ENCODE data around the gene NFATC2. TPM values are rescaled to one million over a fixed set of nuclear protein-coding genes. Genes with fewer than 3 reads are reported as not detected.

Gene NFATC2
- total RNA-seq, 4 donors from 2014 or later, result 4.1 to 51.5 (median 8.7) TPM

DNA sequence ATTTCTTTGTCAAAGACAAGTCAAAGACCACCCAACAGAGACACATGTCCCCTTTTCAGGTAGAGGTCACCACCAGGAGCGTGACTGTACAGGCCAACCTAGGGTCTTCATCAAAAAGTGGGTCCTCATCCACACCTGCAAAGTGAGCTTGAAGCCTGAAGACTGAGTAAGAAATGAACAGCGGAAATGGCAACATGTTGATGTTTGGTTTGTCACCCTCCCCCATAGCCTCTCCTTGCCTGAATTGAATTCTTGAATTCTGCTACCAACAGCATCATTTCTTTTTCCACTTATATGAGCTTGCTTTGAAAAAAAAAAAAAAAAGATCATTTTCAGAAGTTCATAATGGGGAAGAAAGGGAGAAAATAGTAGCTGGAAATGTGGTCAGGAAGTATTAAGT is 104.4 kb downstream of the NFATC2 start:
- DNase-seq (ENCODE audit: low spot score) (no peak), ATAC-seq (ENCODE audit: low FRiP score) (no peak)
- TF ChIP-seq, protein P1, sequence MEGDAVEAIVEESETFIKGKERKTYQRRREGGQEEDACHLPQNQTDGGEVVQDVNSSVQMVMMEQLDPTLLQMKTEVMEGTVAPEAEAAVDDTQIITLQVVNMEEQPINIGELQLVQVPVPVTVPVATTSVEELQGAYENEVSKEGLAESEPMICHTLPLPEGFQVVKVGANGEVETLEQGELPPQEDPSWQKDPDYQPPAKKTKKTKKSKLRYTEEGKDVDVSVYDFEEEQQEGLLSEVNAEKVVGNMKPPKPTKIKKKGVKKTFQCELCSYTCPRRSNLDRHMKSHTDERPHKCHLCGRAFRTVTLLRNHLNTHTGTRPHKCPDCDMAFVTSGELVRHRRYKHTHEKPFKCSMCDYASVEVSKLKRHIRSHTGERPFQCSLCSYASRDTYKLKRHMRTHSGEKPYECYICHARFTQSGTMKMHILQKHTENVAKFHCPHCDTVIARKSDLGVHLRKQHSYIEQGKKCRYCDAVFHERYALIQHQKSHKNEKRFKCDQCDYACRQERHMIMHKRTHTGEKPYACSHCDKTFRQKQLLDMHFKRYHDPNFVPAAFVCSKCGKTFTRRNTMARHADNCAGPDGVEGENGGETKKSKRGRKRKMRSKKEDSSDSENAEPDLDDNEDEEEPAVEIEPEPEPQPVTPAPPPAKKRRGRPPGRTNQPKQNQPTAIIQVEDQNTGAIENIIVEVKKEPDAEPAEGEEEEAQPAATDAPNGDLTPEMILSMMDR (IDR thresholded peaks at IDR 0.05), result no peak

DNA sequence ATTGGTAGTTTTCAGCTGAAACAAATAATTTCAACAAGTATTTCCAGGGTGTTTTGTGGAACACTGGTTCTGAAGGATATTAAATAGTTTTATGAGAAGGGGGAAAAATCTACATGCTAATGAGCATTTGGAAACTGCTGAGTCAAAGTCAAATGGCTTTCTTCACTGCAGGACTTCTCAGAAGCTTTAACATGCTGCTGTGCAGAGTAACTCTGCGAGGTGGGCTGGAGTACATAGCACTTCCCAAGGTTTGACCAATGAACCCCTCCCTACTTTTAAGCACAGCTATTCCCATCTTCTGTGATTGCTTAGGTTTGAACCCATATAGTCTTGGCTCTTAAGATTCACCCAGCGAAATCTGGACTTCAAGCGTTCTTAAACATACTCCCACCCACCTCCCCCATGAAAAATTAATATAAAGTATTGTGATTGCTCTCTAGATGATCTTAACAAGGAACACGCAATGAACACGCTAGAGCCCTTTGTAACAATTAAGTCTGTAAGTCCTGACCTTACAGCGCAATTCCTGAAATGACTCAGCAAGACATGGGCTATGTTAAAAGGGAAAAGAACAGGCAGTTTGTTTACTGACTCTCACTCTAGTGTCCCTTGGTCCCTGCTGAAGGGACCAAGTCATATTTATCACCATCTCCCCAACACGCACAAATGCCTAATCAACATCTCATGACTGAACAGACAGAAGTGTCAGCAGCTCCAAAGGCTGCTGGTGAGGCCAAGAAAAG is 105.2 kb downstream of the NFATC2 start:
- no peak for ATAC-seq (ENCODE audit: low FRiP score)
- TF ChIP-seq, protein P1 (IDR thresholded peaks at IDR 0.05), result no peak

DNA sequence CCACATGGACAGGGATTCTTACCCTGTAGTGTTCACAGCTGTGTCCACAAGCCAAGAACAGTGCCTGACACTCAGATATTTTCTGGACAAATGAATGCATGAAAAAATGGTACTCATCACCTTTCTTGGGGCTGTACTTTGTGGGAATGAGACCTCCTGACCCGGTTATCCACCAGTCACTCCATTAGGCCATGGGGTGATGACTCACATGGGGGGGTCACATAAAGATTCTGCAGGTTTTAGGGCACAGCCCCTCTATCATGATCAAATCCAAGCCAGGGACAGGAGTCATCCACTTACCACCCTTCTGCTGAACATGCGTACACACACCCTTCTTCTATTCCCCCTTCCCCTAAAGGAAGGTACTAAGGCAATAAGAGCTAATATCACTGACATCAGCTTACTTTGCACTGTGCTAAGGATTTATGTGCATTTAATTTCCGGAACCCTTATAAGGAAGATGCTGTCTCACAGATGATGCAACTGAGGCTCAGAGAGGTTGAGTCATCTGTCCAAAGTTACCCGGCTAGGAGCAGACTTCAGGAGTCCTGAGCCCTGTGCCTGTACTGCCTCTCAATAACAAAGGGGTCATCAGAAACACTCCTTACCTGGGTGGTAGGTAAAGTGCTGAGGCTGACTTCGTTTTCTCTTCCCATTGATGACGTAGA is 107.8 kb downstream of the NFATC2 start:
- TF ChIP-seq, protein P1 (IDR thresholded peaks at IDR 0.05), result no peak
- DNase-seq (ENCODE audit: low spot score), result no peak
- ATAC-seq (ENCODE audit: low FRiP score), result peak; percentile 49

More for the DNA sequence above, 105.2 kb downstream of the NFATC2 start:
- no peak for DNase-seq (ENCODE audit: low spot score)

DNA sequence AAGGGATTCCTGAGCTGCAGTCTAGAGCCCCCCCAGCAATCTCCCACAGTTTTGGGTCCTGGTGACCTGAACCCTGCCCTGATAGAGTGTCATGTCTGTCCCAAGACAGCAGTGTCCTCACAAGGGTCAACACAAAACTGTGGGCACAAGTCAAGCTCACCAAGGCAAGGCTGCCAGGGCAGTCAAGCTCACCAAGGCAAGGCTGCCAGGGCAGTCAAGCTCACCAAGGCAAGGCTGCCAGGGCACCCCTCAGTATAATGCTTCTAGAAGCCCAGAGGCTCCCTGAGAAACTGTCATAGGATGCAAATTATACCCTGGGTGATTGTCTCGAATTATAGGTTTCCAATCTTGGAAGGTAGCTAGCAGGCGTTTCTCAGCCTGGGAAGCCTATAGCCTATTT is 108.5 kb downstream of the NFATC2 start:
- ATAC-seq (ENCODE audit: low FRiP score) (no peak), DNase-seq (ENCODE audit: low spot score) (no peak)
- TF ChIP-seq, protein P1 (IDR thresholded peaks at IDR 0.05), result no peak

DNA sequence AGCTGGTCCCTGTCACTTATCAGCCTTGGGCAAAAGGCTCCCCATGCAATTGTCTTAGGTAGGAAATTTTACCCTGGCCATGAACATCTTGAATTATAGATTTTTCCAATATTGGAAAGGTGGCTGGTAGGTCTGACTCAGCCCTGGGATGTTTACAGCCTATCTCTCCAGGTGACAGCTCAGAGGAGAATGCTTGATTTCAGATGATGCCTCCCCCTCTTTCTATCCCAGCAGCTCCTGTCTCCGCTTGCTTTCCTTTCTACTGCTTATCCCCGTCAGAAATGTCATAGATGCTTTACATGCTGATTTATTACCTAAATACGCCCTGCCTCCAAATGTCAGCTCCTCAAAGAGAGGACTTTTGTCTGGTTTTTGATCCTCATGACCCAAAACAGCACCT is 109.6 kb downstream of the NFATC2 start:
- ATAC-seq (ENCODE audit: low FRiP score), result no peak
- TF ChIP-seq, protein P1 (IDR thresholded peaks at IDR 0.05), result no peak

DNA sequence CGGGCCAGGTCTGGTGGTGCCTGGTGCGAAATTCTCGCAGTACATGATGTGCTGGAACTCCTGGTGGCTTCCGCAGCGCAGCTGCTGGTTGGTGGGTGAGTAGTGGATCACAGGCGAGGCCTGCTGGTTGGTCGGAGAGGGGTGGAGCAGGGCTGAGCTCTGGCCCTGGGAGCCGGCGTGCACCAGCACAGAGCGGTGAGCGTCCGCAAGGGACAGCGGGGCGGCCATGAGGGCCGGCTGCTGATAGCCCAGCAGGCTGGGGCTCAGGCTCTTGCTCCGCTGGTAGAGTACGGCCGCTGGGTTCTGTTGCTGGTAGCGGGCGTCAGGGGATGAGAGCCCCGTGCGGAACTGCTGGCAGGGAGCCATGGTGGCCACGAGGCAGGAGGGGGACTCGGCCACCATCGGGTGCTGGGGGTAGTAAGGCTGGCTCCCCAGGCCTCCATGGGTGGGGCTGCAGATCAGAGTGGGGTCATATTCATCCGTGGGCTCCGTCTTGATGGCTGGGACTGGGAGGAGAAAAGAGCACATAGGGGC is 110.2 kb downstream of the NFATC2 start:
- DNase-seq (ENCODE audit: low spot score) (no peak), ATAC-seq (ENCODE audit: low FRiP score) (no peak)
- TF ChIP-seq, protein P1 (IDR thresholded peaks at IDR 0.05), result no peak

More for the DNA sequence above, 109.6 kb downstream of the NFATC2 start:
- no peak for DNase-seq (ENCODE audit: low spot score)

Data from omental fat pad (tissue), 4 donors.